Parathyroid adenoma (tissue), 2 donors: ENCODE measurements around the gene AKR1B15.
"Not testable (repeated sequence)": the region's sequence is repeated elsewhere in the genome, so short reads cannot be mapped to it uniquely, and the experiment has no call there.

Source experiments
- H2AFZ ChIP-seq: fragments of 300-600 bp; sonication (generic); one replicate; pipeline ENCODE4 v1.7.0; 2017; ENCODE audit warnings: antibody characterized with exemption, mild to moderate bottlenecking
- H3K27ac ChIP-seq: fragments of 300-600 bp; sonication (generic); one replicate; pipeline ENCODE4 v1.7.0; 2017
- H3K27me3 ChIP-seq: fragments of 300-600 bp; sonication (generic); one replicate; pipeline ENCODE4 v1.7.0; 2017; ENCODE audit warnings: low read length; ENCODE audit not compliant: control insufficient read depth, insufficient read depth
- H3K36me3 ChIP-seq: fragments of 300-600 bp; sonication (generic); one replicate; pipeline ENCODE4 v1.7.0; 2017; ENCODE audit warnings: low read length; ENCODE audit not compliant: control insufficient read depth, insufficient read depth
- H3K4me1 ChIP-seq: fragments of 300-600 bp; sonication (generic); one replicate; pipeline ENCODE4 v1.7.0; 2017; ENCODE audit warnings: control low read depth
- H3K4me2 ChIP-seq: fragments of 300-600 bp; sonication (generic); one replicate; pipeline ENCODE4 v1.7.0; 2017; ENCODE audit warnings: low read length
- H3K4me3 ChIP-seq: fragments of 300-600 bp; sonication (generic); one replicate; pipeline ENCODE4 v1.7.0; 2017; ENCODE audit warnings: low read depth, low read length
- H3K79me2 ChIP-seq: fragments of 300-600 bp; sonication (generic); one replicate; pipeline ENCODE4 v1.7.0; 2017; ENCODE audit warnings: control low read depth
- H3K9ac ChIP-seq: fragments of 300-600 bp; sonication (generic); one replicate; pipeline ENCODE4 v1.7.0; 2017; ENCODE audit warnings: mild to moderate bottlenecking
- H3K9me3 ChIP-seq: fragments of 300-600 bp; sonication (generic); one replicate; pipeline ENCODE4 v1.7.0; 2017; ENCODE audit warnings: low read length; ENCODE audit not compliant: control insufficient read depth
- TF ChIP-seq, protein P1 (sequence below): fragments of 300-600 bp; sonication (generic); IDR thresholded peaks from one replicate; pipeline ENCODE4 v1.7.0; 2017; ENCODE audit warnings: antibody characterized with exemption, mild to moderate bottlenecking
- donor health status: primary hyperparathyroidism.

AKR1B15 gene

DNA sequence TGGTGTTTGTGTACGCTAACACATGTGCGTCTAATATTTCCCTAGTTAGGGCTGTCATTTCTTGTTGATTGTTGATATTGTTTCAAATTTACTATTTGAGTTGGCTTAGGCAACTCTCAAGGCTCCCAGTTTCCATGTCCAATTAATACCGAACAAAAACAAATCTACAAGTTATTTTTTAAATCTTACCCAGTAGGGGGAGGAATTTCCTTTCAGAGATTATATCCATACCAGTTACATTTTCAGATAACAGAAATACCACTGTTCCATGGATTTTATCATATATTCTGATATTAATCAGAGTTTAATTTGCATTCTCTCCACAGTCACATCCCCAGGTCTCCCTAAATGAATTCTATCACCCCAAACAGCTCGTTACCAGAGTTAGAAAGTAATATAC lies 28.8 kb upstream of the AKR1B15 start:
- TF ChIP-seq, protein P1, sequence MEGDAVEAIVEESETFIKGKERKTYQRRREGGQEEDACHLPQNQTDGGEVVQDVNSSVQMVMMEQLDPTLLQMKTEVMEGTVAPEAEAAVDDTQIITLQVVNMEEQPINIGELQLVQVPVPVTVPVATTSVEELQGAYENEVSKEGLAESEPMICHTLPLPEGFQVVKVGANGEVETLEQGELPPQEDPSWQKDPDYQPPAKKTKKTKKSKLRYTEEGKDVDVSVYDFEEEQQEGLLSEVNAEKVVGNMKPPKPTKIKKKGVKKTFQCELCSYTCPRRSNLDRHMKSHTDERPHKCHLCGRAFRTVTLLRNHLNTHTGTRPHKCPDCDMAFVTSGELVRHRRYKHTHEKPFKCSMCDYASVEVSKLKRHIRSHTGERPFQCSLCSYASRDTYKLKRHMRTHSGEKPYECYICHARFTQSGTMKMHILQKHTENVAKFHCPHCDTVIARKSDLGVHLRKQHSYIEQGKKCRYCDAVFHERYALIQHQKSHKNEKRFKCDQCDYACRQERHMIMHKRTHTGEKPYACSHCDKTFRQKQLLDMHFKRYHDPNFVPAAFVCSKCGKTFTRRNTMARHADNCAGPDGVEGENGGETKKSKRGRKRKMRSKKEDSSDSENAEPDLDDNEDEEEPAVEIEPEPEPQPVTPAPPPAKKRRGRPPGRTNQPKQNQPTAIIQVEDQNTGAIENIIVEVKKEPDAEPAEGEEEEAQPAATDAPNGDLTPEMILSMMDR = peak; percentile 6
- H3K27ac ChIP-seq = no peak overlapping the region
- no peak overlapping the region for H2AFZ ChIP-seq
- no peaks in the 10 kb centered on the region for H3K27me3 ChIP-seq
- no peaks in the 10 kb centered on the region for H3K36me3 ChIP-seq
- no peaks in the 10 kb centered on the region for H3K4me1 ChIP-seq
- no peak overlapping the region for H3K9ac ChIP-seq
- H3K79me2 ChIP-seq = no peaks in the 10 kb centered on the region
- H3K9me3 ChIP-seq = no peaks in the 10 kb centered on the region
- no peak overlapping the region for H3K4me3 ChIP-seq
- H3K4me2 ChIP-seq = no peak overlapping the region

DNA sequence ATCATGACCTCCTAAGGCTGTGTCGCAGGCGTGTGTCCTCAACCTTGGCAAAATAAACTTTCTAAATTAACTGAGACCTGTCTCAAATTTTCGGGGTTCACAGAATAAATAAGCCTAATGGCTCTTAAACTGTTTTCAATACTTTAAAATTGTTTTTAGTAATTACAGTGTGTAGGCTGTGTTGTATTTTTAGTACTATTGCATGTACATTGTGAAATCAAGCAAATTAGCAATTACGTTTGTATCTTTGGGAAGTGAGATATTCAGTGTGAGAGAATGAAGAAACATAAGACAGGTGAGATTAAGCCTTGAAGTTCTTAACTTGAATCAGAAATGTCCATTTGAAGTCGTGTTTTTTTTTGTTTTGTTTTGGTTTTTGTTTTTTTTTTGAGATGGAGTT lies 26.3 kb upstream of the AKR1B15 start:
- Histone ChIP-seq H3K4me1 (no peaks in the 10 kb centered on the region), H3K79me2 (no peaks in the 10 kb centered on the region), H3K4me2 (no peak overlapping the region), H3K27me3 (no peaks in the 10 kb centered on the region), H3K27ac (no peak overlapping the region), H3K9me3 (no peaks in the 10 kb centered on the region), H3K9ac (no peak overlapping the region), H2AFZ (no peak overlapping the region), H3K4me3 (no peak overlapping the region), H3K36me3 (no peaks in the 10 kb centered on the region)
- TF ChIP-seq, protein P1 = no peak

DNA sequence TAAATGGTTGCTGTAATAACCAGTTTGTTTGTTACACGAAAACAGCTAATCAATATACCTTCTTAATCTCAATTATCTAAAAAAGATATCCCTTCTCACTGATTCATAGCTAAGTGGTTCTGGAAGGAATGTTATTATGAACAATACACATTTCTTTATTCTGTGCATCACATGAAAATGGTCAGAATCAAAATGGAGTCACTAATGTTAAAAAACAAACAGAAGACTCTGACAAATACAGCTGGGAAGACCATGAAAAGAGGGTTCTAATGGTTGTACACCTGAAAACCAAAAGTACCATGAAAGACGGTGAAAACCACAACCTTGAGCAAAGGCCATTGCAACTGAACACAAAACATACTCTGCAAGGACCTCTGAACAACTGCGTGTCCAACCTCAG lies 23.5 kb upstream of the AKR1B15 start:
- H3K4me3 ChIP-seq = not testable (repeated sequence)

DNA sequence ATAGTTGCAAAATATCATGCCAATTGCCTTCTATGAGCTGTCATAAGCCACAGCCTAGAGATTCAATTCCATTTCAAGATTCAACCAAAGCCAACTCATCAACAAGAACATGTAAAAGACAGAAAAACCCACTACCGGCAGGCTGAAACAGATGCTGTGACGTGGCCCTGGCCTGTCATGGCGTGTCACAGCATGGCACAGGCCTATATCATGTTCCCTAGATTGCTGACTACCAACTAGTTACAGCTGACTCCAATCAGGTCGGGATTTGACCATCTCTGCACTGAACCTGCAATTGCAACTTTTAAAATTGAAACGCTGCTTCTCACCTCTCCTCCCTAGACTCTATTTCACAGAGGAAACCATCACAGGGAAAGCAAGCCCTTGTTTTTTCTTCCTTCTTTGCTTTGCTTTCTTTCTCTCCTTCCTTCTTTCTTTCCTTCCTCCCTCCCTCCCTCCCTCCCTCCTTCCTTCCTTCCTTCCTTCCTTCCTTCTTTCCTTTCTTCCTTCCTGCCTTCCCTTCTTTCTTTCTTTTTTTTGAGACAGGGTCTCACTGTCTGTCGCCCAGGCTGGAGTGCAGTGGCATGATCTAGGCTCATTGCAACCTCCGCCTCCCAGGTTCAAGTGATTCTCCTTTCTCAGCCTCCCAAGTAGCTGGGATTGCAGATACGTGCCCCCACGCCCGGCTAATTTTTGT lies 22.2 kb upstream of the AKR1B15 start:
- H3K4me2 ChIP-seq, H2AFZ ChIP-seq, H3K27me3 ChIP-seq, H3K4me3 ChIP-seq, H3K4me1 ChIP-seq, H3K79me2 ChIP-seq, H3K36me3 ChIP-seq, H3K9me3 ChIP-seq, H3K9ac ChIP-seq, H3K27ac ChIP-seq: not testable (repeated sequence)

More for the DNA sequence above, 23.5 kb upstream of the AKR1B15 start:
- H2AFZ ChIP-seq, H3K4me1 ChIP-seq, H3K27me3 ChIP-seq, H3K36me3 ChIP-seq, H3K9me3 ChIP-seq, H3K79me2 ChIP-seq, H3K27ac ChIP-seq, H3K9ac ChIP-seq, H3K4me2 ChIP-seq: not testable (repeated sequence)

DNA sequence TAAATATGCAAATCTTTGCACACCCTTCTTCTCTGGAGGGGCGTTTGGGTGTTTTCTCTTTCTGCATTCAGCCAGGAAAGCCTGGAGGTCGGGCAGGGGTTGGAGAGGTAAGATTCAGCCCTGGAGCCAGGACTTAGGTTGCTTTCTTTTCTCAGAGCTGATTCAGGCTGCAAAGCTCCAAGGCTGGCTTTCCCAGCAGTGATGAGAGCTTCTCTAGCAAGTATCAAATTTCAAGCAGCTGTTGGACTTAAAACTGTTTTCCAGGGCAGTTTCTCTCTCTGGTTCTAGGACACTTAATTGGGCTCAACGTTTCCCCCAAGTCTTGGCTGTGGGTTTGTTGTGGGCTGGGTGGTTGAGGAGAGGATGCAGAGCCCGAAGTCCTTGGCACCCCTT lies 20.9 kb upstream of the AKR1B15 start:
- Histone ChIP-seq H3K4me2 (no peak overlapping the region), H2AFZ (peak overlapping the region; percentile 12), H3K27me3 (no peaks in the 10 kb centered on the region), H3K27ac (no peak overlapping the region), H3K9me3 (no peaks in the 10 kb centered on the region), H3K4me3 (no peak overlapping the region), H3K79me2 (no peaks in the 10 kb centered on the region), H3K4me1 (peaks cover 4% of the 10 kb centered on the region), H3K9ac (no peak overlapping the region), H3K36me3 (no peaks in the 10 kb centered on the region)
- TF ChIP-seq, protein P1 = no peak

DNA sequence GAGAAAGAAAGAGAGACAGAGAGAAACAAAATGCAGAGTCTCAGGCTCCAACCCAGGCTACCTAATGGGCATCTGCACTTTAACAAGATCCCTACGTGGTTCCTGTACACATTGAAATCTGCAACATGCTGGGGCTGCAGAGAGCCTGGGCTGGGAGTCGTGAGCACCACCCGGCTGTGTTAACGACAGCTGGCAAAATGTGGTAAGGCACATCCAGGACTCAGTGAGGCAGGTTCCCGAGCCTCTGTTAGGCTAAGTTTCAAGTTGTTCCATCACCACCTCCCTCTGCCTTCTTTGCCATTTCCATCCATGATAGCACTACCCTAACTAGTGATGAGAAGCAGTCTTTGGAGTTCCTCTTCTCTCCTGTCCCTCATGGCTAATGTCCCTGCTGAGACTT lies 20.2 kb upstream of the AKR1B15 start:
- no peak overlapping the region for H3K9ac ChIP-seq
- no peaks in the 10 kb centered on the region for H3K27me3 ChIP-seq
- peaks cover 4% of the 10 kb centered on the region for H3K4me1 ChIP-seq
- TF ChIP-seq, protein P1 = no peak
- no peak overlapping the region for H2AFZ ChIP-seq
- no peaks in the 10 kb centered on the region for H3K79me2 ChIP-seq
- H3K36me3 ChIP-seq = no peaks in the 10 kb centered on the region
- no peak overlapping the region for H3K27ac ChIP-seq
- no peaks in the 10 kb centered on the region for H3K9me3 ChIP-seq
- no peak overlapping the region for H3K4me3 ChIP-seq
- H3K4me2 ChIP-seq = no peak overlapping the region
